Measurements from ENCODE around the gene R3HDM2.

DNA sequence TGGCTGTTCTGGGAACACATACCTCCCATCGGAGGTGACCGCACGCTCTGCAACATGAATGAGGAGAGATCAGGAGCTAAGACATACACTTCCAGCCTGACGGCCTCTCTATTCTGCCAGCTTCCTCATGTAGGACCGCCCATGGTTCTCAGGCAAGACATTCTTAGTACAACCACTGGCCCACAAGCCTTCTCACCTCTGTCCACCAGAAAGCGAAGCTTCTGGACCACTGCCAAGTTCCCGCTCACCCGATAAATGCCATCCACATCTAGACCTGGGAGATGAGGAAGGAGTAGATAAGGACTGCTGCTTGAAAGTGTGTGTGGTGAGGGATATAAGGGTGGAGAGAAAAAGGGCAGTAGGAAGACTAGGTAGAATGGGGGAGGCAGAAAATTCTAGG lies 43.6 kb upstream of the R3HDM2 start:
- no peak for TF ChIP-seq CTCF (IDR thresholded peaks at IDR 0.05; ENCODE audit: low read length)
- no peak for TF ChIP-seq EZH2 (IDR thresholded peaks at IDR 0.05; ENCODE audit: borderline replicate concordance, low read length)

All from OCI-LY1 (cell line).